ENCODE results near the gene WDR76.

WDR76 gene

GRCh38 chr15:43912208-43912607 is 85.4 kb downstream of the WDR76 start:
- no peak for DNase-seq (ENCODE audit: low read depth)
- H3K4me3 ChIP-seq (ENCODE audit: low read depth, low read length): no peak overlapping the region
- TF ChIP-seq CTCF (IDR thresholded peaks at IDR 0.05; ENCODE audit: insufficient read depth, low read depth, low read length, missing control alignments): no peak

- TF ChIP-seq CTCF (IDR thresholded peaks at IDR 0.05; ENCODE audit: insufficient read depth, low read depth, low read length, missing control alignments): no peak
- no peak overlapping the region for H3K4me3 ChIP-seq (ENCODE audit: low read depth, low read length)
- DNase-seq (ENCODE audit: low read depth): no peak
Measured at GRCh38 chr15:43913026-43913780, 86.4 kb downstream of the WDR76 start.

- DNase-seq (ENCODE audit: low read depth): no peak
- H3K4me3 ChIP-seq (ENCODE audit: low read depth, low read length): no peak overlapping the region
- TF ChIP-seq CTCF (IDR thresholded peaks at IDR 0.05; ENCODE audit: insufficient read depth, low read depth, low read length, missing control alignments): no peak
Measured at GRCh38 chr15:43913941-43914340, 87.1 kb downstream of the WDR76 start.

GRCh38 chr15:43915631-43916325 is 89.0 kb downstream of the WDR76 start:
- TF ChIP-seq CTCF (IDR thresholded peaks at IDR 0.05; ENCODE audit: insufficient read depth, low read depth, low read length, missing control alignments): no peak
- no peak for DNase-seq (ENCODE audit: low read depth)
- no peak overlapping the region for H3K4me3 ChIP-seq (ENCODE audit: low read depth, low read length)

- no peak overlapping the region for H3K4me3 ChIP-seq (ENCODE audit: low read depth, low read length)
Measured at GRCh38 chr15:43916326-43916660, 89.5 kb downstream of the WDR76 start.

More at GRCh38 chr15:43916326-43916660, 89.5 kb downstream of the WDR76 start:
- TF ChIP-seq CTCF (IDR thresholded peaks at IDR 0.05; ENCODE audit: insufficient read depth, low read depth, low read length, missing control alignments): no peak
- no peak for DNase-seq (ENCODE audit: low read depth)
